Fibroblast of pulmonary artery (primary cell): Measurements from ENCODE around the gene AADAC.
A peak's percentile ranks its signal among the peaks of the same experiment; 100 is the strongest.
"Not testable (repeated sequence)": the region's sequence is repeated elsewhere in the genome, so short reads cannot be mapped to it uniquely, and the experiment has no call there.

Experiments
- DNase-seq: peaks from one replicate; pipeline ENCODE4 v3.0.0-alpha.2; 2010; ENCODE audit warnings: low read depth
- H3K4me3 ChIP-seq: replicated peaks from 2 replicates; pipeline ENCODE4 v1.5.1; 2011; ENCODE audit warnings: low read depth, mild to moderate bottlenecking, control low read depth, low read length, moderate library complexity
- TF ChIP-seq, protein P1 (sequence below): IDR thresholded peaks from 2 replicates; pipeline ENCODE4 v1.5.1; 2011; ENCODE audit warnings: mild to moderate bottlenecking, control low read depth, low read length, inconsistent platforms; ENCODE audit errors: missing control alignments

AADAC gene

DNA sequence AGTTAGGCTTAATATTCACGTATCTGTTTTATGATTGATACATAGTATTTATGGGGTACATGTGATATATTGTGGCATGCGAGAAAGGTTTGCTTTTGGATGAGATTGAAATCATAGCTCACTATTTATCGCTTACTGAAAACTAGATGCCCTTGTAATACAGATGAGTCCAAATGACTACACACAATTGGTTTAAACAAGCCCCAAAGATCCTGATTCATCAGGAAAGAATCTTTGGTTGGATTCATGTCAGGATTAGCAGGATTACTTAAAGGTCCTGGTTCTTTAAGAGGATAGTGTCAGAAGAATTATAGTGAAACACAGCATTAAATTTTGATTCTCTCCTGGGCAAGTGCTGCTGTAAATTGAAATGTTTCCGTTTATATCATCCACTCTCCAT is 18.6 kb upstream of the AADAC start:
- TF ChIP-seq, protein P1, sequence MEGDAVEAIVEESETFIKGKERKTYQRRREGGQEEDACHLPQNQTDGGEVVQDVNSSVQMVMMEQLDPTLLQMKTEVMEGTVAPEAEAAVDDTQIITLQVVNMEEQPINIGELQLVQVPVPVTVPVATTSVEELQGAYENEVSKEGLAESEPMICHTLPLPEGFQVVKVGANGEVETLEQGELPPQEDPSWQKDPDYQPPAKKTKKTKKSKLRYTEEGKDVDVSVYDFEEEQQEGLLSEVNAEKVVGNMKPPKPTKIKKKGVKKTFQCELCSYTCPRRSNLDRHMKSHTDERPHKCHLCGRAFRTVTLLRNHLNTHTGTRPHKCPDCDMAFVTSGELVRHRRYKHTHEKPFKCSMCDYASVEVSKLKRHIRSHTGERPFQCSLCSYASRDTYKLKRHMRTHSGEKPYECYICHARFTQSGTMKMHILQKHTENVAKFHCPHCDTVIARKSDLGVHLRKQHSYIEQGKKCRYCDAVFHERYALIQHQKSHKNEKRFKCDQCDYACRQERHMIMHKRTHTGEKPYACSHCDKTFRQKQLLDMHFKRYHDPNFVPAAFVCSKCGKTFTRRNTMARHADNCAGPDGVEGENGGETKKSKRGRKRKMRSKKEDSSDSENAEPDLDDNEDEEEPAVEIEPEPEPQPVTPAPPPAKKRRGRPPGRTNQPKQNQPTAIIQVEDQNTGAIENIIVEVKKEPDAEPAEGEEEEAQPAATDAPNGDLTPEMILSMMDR, result no peak
- H3K4me3 ChIP-seq, result no peak overlapping the region
- DNase-seq, result peak; percentile 76

DNA sequence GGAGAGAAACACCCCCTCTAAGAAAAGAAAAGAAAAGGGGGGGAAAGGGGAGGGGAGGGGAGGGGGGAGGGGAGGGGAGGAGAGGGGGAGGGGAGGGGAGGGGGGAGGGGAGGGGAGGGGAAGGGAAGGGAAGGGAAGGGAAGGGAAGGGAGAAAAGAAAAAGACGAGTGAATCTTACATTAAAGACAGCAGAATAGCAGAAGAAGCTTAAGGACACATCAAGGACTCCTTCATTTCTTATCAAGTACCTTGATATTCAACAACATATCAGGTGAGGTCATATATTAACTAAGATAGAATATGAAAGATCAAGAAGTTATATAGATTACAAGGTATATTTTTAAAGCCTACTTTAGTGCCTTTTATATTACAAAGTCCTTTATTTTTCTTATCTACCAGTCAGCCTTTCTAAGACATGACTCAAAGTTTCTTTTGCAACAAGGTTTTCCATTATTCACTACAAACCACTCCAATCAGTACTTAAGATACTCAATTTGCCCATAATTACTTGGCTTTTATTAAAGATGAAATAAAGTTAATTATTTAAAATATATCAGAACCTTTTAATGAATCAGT is 17.7 kb upstream of the AADAC start:
- no peak overlapping the region for H3K4me3 ChIP-seq
- peak; percentile 51 for DNase-seq
- TF ChIP-seq, protein P1, result no peak

DNA sequence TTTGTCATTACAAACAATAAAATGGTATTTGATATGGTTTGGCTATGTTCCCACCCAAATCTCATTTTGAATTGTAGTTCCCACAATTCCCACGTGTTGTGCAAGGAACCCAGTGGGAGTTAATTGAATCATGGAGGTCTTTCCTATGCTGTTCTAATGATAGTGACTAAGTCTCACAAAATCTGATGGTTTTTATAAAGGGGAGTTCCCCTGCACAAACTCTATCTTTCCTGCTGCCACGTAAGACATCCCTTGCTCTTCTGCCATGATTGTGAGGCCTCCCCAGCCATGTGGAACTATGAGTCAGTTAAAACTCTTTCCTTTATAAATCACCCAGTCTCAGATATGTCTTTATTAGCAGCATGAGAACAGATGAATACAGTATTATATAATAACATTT is 15.4 kb upstream of the AADAC start:
- no peak overlapping the region for H3K4me3 ChIP-seq
- TF ChIP-seq, protein P1, result no peak
- no peak for DNase-seq

DNA sequence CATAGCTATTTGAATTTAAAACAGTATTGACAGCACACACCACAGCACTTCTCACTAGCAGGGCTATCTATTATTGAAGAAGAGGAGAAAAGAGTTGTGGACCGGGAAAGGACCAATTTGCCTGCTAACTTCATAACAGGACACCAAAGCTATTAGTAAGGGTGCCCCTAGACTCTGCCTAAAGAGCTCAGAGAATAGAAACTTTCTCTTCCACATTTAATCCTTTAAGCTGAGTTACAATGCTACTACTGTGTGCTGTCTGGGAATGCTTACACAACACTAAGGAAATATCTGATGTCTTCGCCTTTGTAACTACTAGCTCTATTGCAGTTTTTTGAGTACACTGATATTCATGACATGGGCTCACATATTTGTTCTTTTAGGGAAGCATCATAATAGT is 13.5 kb upstream of the AADAC start:
- TF ChIP-seq, protein P1, result no peak
- no peak overlapping the region for H3K4me3 ChIP-seq
- no peak for DNase-seq

DNA sequence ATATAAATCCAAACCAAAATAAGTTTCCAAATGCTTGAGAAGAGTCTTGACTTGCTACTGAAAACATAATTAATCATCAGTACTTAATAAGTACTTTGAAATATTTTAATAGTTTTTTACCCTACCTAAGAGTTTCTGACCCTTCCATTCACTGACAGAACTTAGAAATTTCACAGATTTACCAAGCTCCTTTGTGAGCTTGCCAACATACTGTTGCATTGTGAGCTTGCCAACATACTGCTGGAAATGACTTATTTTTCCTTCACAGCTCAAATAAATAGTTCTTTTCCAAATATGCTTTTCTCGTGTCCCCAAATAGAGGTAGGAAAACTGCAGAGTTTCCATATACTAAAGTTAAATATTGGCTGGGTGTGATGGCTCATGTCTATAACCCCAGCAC is 9.6 kb upstream of the AADAC start:
- DNase-seq, result peak; percentile 55
- TF ChIP-seq, protein P1, result no peak
- no peak overlapping the region for H3K4me3 ChIP-seq

DNA sequence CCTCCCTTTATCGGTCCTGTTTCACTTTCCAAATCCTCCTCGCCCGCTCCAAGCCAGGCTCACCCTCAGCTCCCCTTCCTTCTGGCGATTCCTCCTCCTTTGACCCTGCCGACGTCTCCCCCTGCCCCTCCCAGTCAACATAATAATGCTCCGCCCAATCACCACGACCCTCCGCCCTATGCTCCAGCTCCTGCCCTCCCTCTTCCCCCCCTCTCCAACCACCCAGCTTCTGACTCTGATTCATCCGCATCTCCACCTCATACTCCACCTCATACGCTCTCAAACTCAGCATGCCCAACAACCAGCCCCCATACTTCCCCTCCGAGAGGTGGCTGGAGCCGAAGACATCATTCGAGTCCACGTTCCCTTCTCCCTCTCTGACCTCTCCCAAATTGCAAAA is 7.1 kb upstream of the AADAC start:
- DNase-seq, result no peak
- TF ChIP-seq, protein P1, result no peak
- no peak overlapping the region for H3K4me3 ChIP-seq

DNA sequence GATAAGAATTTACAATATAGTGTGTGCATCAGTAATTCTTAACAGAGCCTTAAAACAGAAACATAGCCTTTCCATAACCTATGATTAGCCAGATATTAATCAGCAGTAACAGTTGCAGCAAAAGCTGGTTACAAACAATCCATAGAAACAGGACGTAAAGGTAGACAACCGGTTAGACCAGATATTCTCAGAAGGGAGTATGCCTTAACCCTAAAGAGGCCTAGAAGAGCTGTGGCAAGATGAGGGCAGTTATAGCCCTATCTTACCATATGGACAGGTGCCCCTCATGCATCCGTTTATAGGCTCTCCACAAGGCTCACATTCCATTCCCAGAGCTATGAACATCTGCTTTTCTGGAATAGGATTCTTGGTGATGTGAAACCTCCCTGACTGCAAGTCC is 5.0 kb upstream of the AADAC start:
- H3K4me3 ChIP-seq, DNase-seq: not testable (repeated sequence)
